Stomach (tissue), 9 donors: ENCODE data around the gene IMPDH1. TPM values are rescaled to one million over a fixed set of nuclear protein-coding genes. Genes with fewer than 3 reads are reported as not detected.

Source experiments
- DNase-seq, 2 donors: peaks; one replicate each; pipeline versions ENCODE4 v3.0.0 to v3.0.0-alpha.2; 2013 to 2019
- H3K27ac ChIP-seq, 5 donors: fragments of 200-600 bp in 4 of 5; sonication (generic) in 4 of 5; one replicate each; pipeline ENCODE4 v1.5.1; 2013 to 2019; ENCODE audit warnings: mild to moderate bottlenecking in 1 of 5, moderate library complexity in 1 of 5
- H3K27me3 ChIP-seq, 3 donors: fragments of 200-600 bp; sonication (generic); one replicate each; pipeline ENCODE4 v1.5.1; 2017 to 2019; ENCODE audit warnings: mixed run types in 1 of 3
- H3K36me3 ChIP-seq, 4 donors: fragments of 200-600 bp; sonication (generic); 1 replicate in 3 of 4; 2 replicates in 1 of 4; pipeline ENCODE4 v1.5.1; 2016 to 2019
- H3K4me1 ChIP-seq, 4 donors: fragments of 200-600 bp; sonication (generic); one replicate each; pipeline ENCODE4 v1.5.1; 2016 to 2019
- H3K4me3 ChIP-seq, 4 donors: fragments of 200-600 bp; sonication (generic) in 3 of 4; one replicate each; pipeline ENCODE4 v1.5.1; 2016 to 2019; ENCODE audit warnings: mild to moderate bottlenecking in 1 of 4
- H3K9me3 ChIP-seq, 4 donors: fragments of 200-600 bp; sonication (generic); one replicate each; pipeline ENCODE4 v1.5.1; 2016 to 2019
- EP300 ChIP-seq: sonication (generic); formaldehyde crosslinking; IDR thresholded peaks from one replicate; pipeline ENCODE4 v1.6.1; 2017; ENCODE audit warnings: antibody characterized with exemption
- POLR2A ChIP-seq, 4 donors: fragments of 450-650 bp; IDR thresholded peaks; one replicate each; pipeline ENCODE4 v1.6.1; 2016; ENCODE audit warnings: antibody characterized with exemption in 4 of 4, control low read depth in 2 of 4, mild to moderate bottlenecking in 1 of 4, moderate library complexity in 1 of 4
- POLR2AphosphoS5 ChIP-seq, 3 donors: sonication (generic); formaldehyde crosslinking; IDR thresholded peaks; one replicate each; pipeline ENCODE4 v1.6.1; 2016; ENCODE audit warnings: antibody characterized with exemption in 3 of 3
- WGBS, 5 donors: extraction: QIAGEN DNeasy Blood & Tissue Kit in 3 of 5; methylation state at CpG; one replicate each; pipeline versions ENCODE4 v1.1.5 to v1.1.7; 2013 to 2018; 5-methylcytosine and 5-hydroxymethylcytosine counted together
- intact Hi-C: fragments of 100-400 bp; cut with DNase I; formaldehyde crosslinking; loops from one replicate; pipeline ENCODE4 v1.15.1; 2023; ENCODE audit warnings: low total_unique reads
- polyA plus RNA-seq, 3 donors: library from polyadenylated mRNA; stranded (reverse); fragments of 200-250 nt; gene quantifications; one replicate each; pipeline ENCODE4 v1.2.3, GENCODE V29; 2013
- total RNA-seq, 5 donors: library from RNA; depleted of rRNA; stranded (reverse); fragments of >200 nt; gene quantifications; one replicate each; pipeline versions ENCODE4 v1.1.0 to v1.2.3, GENCODE V29; 2014 to 2016
- TF ChIP-seq, protein P1 (sequence below), 7 experiments: fragments of 450-650 bp in 4 of 7; fragments of 200-600 bp in 3 of 7; sonication (generic) in 3 of 7; IDR thresholded peaks; one replicate each; pipeline ENCODE4 v1.5.1; 2016 to 2019; ENCODE audit warnings: antibody characterized with exemption in 7 of 7, control low read depth in 2 of 7, mild to moderate bottlenecking in 1 of 7
- donor health status: healthy with polysubstance abuse.
- donor health status: Bipolar disorder and iron deficiency.
- donor health status: healthy.

IMPDH1 gene
- total and polyA plus RNA-seq, 8 donors, result 32.7 to 188 (median 69.0) TPM

DNA sequence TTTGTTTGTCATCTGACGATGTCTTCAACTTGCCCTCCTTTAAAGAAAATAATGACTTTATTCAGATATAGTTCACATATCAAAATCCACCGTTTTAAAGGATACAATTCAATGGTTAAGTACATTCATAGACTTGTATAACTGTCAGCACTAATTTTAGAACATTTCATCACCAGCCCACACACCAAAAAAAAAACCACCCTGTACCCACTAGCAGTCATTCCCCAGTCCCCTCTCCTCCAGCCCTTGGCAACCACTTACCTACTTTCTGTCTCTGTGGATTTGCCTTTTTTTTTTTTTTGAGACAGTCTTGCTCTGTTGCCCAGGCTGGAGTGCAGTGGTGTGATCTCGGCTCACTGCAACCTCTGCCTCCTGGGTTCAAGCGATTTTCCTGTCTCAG is 40.6 kb upstream of the IMPDH1 start:
- intact Hi-C loops, result no loop called here
- 58 to 74% (median 67%) methylated on average over 4 of the region's 4 CpGs for WGBS, 5 donors
- Histone ChIP-seq H3K9me3 (no peaks in the 10 kb centered on the region), H3K4me1 (peaks cover 21 to 28% (median 26%) of the 10 kb centered on the region in 4 donors), H3K36me3 (no peaks in the 10 kb centered on the region), H3K4me3 (no peak overlapping the region), H3K27ac (peak overlapping the region in 1 of 5 donors; percentile 27), H3K27me3 (no peaks in the 10 kb centered on the region)
- no peak for TF ChIP-seq EP300
- no peak for TF ChIP-seq POLR2AphosphoS5 (IDR thresholded peaks at IDR 0.05)
- TF ChIP-seq, protein P1, sequence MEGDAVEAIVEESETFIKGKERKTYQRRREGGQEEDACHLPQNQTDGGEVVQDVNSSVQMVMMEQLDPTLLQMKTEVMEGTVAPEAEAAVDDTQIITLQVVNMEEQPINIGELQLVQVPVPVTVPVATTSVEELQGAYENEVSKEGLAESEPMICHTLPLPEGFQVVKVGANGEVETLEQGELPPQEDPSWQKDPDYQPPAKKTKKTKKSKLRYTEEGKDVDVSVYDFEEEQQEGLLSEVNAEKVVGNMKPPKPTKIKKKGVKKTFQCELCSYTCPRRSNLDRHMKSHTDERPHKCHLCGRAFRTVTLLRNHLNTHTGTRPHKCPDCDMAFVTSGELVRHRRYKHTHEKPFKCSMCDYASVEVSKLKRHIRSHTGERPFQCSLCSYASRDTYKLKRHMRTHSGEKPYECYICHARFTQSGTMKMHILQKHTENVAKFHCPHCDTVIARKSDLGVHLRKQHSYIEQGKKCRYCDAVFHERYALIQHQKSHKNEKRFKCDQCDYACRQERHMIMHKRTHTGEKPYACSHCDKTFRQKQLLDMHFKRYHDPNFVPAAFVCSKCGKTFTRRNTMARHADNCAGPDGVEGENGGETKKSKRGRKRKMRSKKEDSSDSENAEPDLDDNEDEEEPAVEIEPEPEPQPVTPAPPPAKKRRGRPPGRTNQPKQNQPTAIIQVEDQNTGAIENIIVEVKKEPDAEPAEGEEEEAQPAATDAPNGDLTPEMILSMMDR (IDR thresholded peaks at IDR 0.05), result no peak
- no peak for TF ChIP-seq POLR2A (IDR thresholded peaks at IDR 0.05)
- DNase-seq, result no peak

DNA sequence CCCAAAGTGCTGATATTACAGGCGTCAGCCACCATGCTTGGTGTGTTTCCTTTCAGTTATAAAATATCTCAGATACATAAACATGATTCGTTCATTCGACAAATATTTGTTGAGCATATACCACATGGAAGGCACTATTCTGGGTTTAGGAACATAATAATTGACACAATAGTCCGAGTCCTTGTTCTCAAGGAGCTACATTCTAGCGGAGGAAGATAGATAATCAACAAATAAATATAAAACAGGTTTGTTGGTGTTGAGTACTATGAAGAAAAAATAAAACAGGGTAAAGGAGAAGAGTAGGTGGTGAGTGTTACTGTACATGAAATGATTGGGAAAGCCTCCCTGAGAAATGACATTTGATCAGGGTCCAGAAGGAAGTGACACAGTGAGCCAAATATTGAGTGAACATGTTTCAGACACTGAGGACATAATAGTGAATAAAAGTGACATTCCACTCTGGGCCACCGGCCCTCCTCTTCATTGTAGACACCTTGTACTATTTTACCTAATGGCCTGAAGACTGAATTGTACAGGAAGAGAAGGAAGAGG is 39.0 kb upstream of the IMPDH1 start:
- intact Hi-C loops, result no loop called here
- Histone ChIP-seq H3K4me3 (no peak overlapping the region), H3K4me1 (peaks cover 10 to 22% (median 16%) of the 10 kb centered on the region in 4 donors), H3K36me3 (no peaks in the 10 kb centered on the region), H3K27ac (no peak overlapping the region), H3K9me3 (no peaks in the 10 kb centered on the region), H3K27me3 (no peaks in the 10 kb centered on the region)
- no peak for TF ChIP-seq POLR2A (IDR thresholded peaks at IDR 0.05)
- TF ChIP-seq POLR2AphosphoS5 (IDR thresholded peaks at IDR 0.05), result no peak
- TF ChIP-seq, protein P1 (IDR thresholded peaks at IDR 0.05), result no peak
- TF ChIP-seq EP300, result no peak
- 64 to 82% (median 68%) methylated on average over 6 of the region's 6 CpGs for WGBS, 5 donors
- no peak for DNase-seq

DNA sequence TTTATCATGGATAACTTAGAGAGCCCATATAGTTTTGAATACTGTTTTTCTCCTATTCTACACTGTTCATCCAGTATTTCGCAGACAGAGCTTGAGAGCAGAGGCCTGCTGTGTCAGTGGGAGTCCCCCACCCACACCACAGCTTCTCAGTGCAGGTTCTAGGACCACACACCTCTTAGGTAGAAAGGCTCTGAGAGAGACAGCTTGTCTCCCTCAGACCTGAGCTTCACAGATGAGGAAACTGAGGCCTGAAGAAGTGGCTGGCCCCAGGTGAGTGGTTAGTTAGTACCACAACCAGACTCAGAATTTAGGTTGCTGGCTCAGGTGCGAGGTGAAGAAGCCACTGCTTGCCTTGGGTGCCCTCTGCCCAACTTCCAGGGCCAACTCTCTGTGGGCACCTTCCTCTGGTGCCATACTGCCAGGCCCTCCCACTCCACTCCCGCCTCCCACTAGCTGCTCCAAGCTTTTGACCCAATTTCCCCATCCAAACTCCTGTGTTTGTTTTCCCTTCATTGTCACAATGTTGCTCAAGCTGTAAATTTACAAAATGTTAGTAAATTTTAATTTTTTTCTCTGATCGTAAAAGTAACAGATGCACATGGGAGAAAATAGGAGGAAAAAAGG is 38.3 kb upstream of the IMPDH1 start:
- TF ChIP-seq POLR2A (IDR thresholded peaks at IDR 0.05) (no peak), POLR2AphosphoS5 (IDR thresholded peaks at IDR 0.05) (no peak), EP300 (no peak)
- TF ChIP-seq, protein P1 (IDR thresholded peaks at IDR 0.05), result no peak
- H3K9me3 ChIP-seq, result no peaks in the 10 kb centered on the region
- WGBS, 5 donors, result 72 to 74% (median 72%) methylated on average over 4 of the region's 4 CpGs
- H3K27ac ChIP-seq, result no peak overlapping the region
- no peak overlapping the region for H3K4me3 ChIP-seq
- peaks cover 11 to 15% (median 12%) of the 10 kb centered on the region in 4 donors for H3K4me1 ChIP-seq
- no peak for DNase-seq
- intact Hi-C loops, result no loop called here
- H3K36me3 ChIP-seq, result no peaks in the 10 kb centered on the region
- H3K27me3 ChIP-seq, result no peaks in the 10 kb centered on the region

DNA sequence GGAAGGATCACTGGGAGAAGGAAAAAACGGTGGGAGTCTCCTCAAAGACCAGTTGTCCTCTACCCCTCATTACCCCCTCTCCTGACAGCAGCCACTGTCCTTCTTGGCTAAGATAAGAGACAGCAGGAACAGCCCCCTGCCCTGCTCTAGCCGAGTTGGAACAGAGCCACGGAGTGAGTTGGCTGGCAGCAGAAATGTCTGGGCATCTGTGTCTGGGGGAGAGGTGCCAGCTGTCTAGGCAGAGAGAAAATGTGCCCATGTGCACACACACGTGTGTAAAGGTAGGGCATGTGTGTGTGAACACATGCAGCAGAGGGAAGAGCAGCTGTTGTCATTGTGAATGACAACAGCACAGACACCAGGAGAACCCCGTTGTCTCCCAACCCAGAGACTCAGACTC is 36.5 kb upstream of the IMPDH1 start:
- no peaks in the 10 kb centered on the region for H3K9me3 ChIP-seq
- intact Hi-C loops, result no loop called here
- no peaks in the 10 kb centered on the region for H3K27me3 ChIP-seq
- no peaks in the 10 kb centered on the region for H3K36me3 ChIP-seq
- no peak overlapping the region for H3K27ac ChIP-seq
- peak in 1 of 2 donors; percentile 49 for DNase-seq
- TF ChIP-seq POLR2A (IDR thresholded peaks at IDR 0.05) (no peak), EP300 (no peak)
- WGBS, 5 donors, result 42 to 61% (median 58%) methylated on average over 5 of the region's 5 CpGs
- no peak overlapping the region for H3K4me3 ChIP-seq
- H3K4me1 ChIP-seq, result peaks cover 7 to 11% (median 10%) of the 10 kb centered on the region in 4 donors
